H1 (cell line): ENCODE results near the gene CRHBP. TPM values are rescaled to one million over a fixed set of nuclear protein-coding genes. Genes with fewer than 3 reads are reported as not detected.

Source experiments
- CHD7 ChIP-seq: fragments of 300-600 bp; sonication (generic); IDR thresholded peaks from 2 replicates; pipeline ENCODE4 v1.7.1; 2012; ENCODE audit warnings: low read length, moderate library complexity, mild to moderate bottlenecking, inconsistent platforms; ENCODE audit not compliant: insufficient replicate concordance
- SIX5 ChIP-seq: IDR thresholded peaks from 2 replicates; pipeline ENCODE4 v1.6.1; 2011; ENCODE audit warnings: mild to moderate bottlenecking, low read depth, low read length
- polyA plus RNA-seq, 7 experiments: library from polyadenylated mRNA; depleted of rRNA in 3 of 7; stranded (reverse) in 5 of 7; unstranded in 2 of 7; fragments of >200 nt in 5 of 7; fragments of 200-250 nt in 2 of 7; gene quantifications; 1 replicate in 5 of 7; 2 replicates in 1 of 7; 4 replicates in 1 of 7; pipeline versions ENCODE4 v1.2.1 to v1.2.3, GENCODE V29; 2011 to 2013; ENCODE audit warnings: missing spikeins in 2 of 7, mixed read lengths in 2 of 7
- total RNA-seq: library from RNA; stranded (reverse); fragmentation: NEBNext Ultra II Directional; extraction: Animal tissue kit (Norgen Biotek cat#: 25700); gene quantifications from 2 replicates; pipeline ENCODE4 v1.2.1, GENCODE V29; 2021

The CRHBP gene
- total and polyA plus RNA-seq, 2 of the 8 experiments (the other 6 are each of a cell fraction or from before 2014, with no cell fraction given), result 0.30 TPM; not detected in 1

DNA sequence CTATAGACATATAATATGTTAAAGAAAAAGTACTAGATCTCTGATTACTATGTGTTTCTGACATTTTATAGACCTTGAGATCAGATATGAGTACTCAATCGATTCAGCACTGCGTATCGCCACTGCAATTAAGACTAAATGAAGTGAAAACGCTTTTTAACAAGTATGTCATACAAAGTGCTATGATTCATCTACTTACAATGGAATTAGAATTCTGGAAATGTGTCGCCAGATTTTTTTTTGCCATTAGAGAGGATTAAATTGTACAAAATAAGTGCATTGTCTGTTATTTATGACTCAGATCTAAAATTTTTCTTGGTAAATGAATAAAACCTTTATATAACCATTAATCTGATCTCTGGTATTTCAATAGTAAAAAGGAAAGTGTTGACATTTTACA lies 57.4 kb downstream of the CRHBP start (continued):
- TF ChIP-seq CHD7 (no peak), SIX5 (no peak)
